ENCODE measurements around the gene ADAM12. TPM values are rescaled to one million over a fixed set of nuclear protein-coding genes. Genes with fewer than 3 reads are reported as not detected.

The ADAM12 gene
- total RNA-seq, 4 donors from 2014 or later, result under 0.01 to 60.8 (median 0.64) TPM; not detected in 1

DNA sequence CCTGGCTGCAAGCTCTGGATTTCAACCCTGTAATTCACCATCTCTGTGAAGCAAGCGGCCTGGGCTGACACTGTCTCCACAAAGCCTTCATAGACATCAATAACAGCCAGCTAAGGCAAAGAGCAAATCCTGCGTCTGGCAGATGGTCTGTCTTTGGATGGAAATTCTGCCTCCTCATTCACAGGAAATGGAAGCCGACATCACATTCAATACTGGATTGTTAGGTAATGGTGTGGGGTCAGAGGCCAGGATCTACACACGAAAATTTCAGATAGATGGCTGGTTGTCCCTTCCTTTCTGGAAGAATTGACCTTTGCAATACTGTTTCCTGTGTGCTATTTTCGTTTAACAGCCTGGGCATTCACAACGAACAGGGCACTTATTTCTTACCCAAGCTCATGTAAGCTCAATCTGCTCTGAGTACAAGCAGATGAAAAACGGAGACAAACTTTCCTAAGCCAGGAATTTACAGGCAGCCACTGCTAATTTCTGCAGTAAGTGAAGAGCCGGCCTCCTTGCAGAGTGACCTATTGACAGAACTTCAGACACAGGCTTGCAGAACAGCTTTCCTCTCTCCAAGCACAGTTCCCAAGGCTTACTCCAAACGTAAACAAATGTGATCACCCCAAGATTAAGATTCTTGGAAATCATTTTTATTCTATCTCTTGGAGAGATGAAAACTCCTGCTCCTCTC lies 3.1 kb upstream of the ADAM12 start:
- H3K27me3 ChIP-seq, result no peaks in the 10 kb centered on the region
- intact Hi-C loops (cut with DNase I; ENCODE audit: low total_unique reads), result no loop called here
- DNase-seq, result no peak
- TF ChIP-seq POLR2A (IDR thresholded peaks at IDR 0.05), result no peak
- TF ChIP-seq, protein P1, sequence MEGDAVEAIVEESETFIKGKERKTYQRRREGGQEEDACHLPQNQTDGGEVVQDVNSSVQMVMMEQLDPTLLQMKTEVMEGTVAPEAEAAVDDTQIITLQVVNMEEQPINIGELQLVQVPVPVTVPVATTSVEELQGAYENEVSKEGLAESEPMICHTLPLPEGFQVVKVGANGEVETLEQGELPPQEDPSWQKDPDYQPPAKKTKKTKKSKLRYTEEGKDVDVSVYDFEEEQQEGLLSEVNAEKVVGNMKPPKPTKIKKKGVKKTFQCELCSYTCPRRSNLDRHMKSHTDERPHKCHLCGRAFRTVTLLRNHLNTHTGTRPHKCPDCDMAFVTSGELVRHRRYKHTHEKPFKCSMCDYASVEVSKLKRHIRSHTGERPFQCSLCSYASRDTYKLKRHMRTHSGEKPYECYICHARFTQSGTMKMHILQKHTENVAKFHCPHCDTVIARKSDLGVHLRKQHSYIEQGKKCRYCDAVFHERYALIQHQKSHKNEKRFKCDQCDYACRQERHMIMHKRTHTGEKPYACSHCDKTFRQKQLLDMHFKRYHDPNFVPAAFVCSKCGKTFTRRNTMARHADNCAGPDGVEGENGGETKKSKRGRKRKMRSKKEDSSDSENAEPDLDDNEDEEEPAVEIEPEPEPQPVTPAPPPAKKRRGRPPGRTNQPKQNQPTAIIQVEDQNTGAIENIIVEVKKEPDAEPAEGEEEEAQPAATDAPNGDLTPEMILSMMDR (IDR thresholded peaks at IDR 0.05), result no peak
- H3K4me1 ChIP-seq, result peaks cover 6 to 10% of the 10 kb centered on the region in 2 donors
- no peak overlapping the region for H3K4me3 ChIP-seq
- no peaks in the 10 kb centered on the region for H3K36me3 ChIP-seq
- no peak overlapping the region for H3K27ac ChIP-seq
- H3K9me3 ChIP-seq, result no peaks in the 10 kb centered on the region

DNA sequence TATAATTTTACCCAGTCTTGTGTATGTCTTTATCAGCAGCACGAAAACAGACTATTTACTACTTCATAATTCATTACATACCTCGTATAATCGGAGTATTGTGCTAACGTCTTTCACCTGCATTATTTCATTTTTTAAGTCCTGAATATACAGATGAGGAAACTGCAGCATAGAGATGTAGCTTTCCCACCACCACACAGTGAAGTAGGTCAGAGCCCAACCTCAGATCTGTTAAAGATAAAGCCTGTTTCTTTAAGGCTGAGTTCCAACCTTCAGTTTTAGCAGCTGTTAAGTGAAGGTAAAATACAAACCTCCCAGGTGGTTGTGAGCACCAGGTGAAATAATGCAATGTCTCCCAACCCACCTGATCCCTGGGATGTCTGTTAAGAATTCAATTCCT lies 2.0 kb upstream of the ADAM12 start:
- intact Hi-C loops (cut with DNase I; ENCODE audit: low total_unique reads), result no loop called here
- Histone ChIP-seq H3K36me3 (no peaks in the 10 kb centered on the region), H3K27ac (no peak overlapping the region), H3K4me3 (no peak overlapping the region), H3K27me3 (no peaks in the 10 kb centered on the region), H3K9me3 (no peaks in the 10 kb centered on the region), H3K4me1 (peaks cover 6 to 10% of the 10 kb centered on the region in 2 donors)
- no peak for TF ChIP-seq POLR2A (IDR thresholded peaks at IDR 0.05)
- TF ChIP-seq, protein P1 (IDR thresholded peaks at IDR 0.05), result no peak
- DNase-seq, result no peak

DNA sequence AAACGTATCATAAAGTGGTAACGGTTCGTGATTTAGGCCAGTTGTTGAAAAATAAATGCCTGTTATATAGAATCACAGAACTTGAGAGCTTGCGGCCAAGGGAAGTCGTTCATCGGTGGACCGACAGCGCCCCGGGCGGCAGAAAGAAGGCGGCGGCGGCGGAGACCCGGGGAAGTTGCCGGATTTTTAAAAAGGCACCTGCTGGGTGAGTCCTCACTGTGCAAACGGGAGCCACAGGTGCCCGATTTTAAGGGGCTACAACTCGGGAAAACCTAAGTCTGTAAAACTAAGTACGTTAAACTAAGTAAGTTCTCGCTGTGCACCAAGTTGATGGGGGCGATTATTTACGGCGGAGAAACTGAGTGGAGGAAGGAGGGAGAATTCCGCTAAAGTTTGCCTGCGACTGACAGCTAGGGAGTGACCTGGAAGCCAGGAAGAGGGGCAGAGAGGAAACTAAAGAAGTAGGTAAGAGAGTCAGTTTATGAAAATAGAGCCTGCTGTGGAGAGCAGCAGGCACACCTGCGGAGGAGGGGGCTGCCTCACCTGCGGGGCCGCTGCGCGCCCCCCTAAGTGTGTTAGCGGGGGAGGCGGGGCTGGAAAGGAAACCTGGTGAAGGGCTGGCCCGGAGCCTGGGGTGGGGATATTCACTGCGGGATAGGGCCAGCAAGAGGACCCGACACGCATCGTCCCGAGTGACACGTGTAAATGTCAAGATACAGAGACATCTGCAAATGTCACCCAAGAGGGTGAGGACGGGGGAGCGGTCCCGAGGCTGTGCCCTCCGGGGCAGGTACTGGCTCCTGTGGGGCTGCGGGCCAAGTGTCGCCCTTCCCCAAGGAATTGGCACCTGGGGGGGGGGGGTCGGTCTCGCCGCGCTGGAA lies 996 bp downstream of the ADAM12 start:
- H3K27me3 ChIP-seq, result no peaks in the 10 kb centered on the region
- peaks cover 6 to 10% of the 10 kb centered on the region in 2 donors for H3K4me1 ChIP-seq
- H3K9me3 ChIP-seq, result no peaks in the 10 kb centered on the region

DNA sequence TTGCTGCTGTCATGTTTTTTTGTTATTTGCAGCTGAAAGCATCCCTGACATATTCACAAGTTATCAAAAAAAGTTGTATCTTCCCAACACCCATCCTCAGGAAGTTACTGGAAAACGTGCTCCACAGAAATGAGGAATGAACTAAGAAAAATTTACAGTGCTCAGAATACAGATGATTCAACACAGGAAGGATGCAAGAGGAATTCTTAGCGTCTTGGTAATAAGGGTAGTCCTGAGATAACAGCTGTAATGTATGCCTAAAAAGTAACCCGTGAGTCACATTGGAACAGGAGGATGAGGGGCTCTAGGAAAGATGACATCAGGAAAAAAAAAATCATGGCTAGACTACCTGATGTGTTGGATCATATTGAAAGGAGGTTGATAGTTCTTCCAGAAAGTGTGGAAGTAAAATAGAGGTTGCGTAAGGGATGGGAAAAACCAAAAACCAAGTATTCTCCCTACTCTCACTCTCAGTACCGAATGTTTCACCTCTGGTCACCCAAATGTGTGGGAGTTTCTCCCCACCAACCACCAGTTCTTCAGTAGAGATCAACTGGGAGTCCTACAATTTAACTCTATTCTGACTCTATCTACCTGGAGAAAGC lies 3.9 kb downstream of the ADAM12 start:
- H3K36me3 ChIP-seq, result no peaks in the 10 kb centered on the region
- no peaks in the 10 kb centered on the region for H3K9me3 ChIP-seq
- intact Hi-C loops (cut with DNase I; ENCODE audit: low total_unique reads), result loop anchor here (10.0 kb wide), 1 partner anchor 400 kb away; no protein-coding TSS in a partner anchor
- TF ChIP-seq, protein P1 (IDR thresholded peaks at IDR 0.05), result no peak
- TF ChIP-seq POLR2A (IDR thresholded peaks at IDR 0.05), result no peak
- H3K4me1 ChIP-seq, result peaks cover 6 to 10% of the 10 kb centered on the region in 2 donors
- no peak overlapping the region for H3K4me3 ChIP-seq
- DNase-seq, result no peak
- no peak overlapping the region for H3K27ac ChIP-seq
- H3K27me3 ChIP-seq, result no peaks in the 10 kb centered on the region

More for the DNA sequence above, 996 bp downstream of the ADAM12 start:
- H3K27ac ChIP-seq, result peak overlapping the region in 1 of 2 donors; percentile 8
- no peak for TF ChIP-seq POLR2A (IDR thresholded peaks at IDR 0.05)
- TF ChIP-seq, protein P1 (IDR thresholded peaks at IDR 0.05), result peak; percentile 64 to 83 (median 72)
- intact Hi-C loops (cut with DNase I; ENCODE audit: low total_unique reads), result loop anchor here (10.0 kb wide), 1 partner anchor 402 kb away; no protein-coding TSS in a partner anchor
- H3K36me3 ChIP-seq, result no peaks in the 10 kb centered on the region
- peak; percentile 58 to 66 for DNase-seq
- H3K4me3 ChIP-seq, result peak overlapping the region; percentile 12 to 62

Measured in uterus (tissue), 4 donors.